GM18867 (cell line): Measurements from ENCODE around the gene LRRC23.
A peak's percentile ranks its signal among the peaks of the same experiment; 100 is the strongest.

Experiments
- ATAC-seq: cut with Tn5 transposase; IDR thresholded peaks from one replicate; pipeline ENCODE4 v1.9.1; 2021; ENCODE audit warnings: mild to moderate bottlenecking, moderate library complexity; ENCODE audit not compliant: unreplicated experiment

Gene LRRC23

DNA sequence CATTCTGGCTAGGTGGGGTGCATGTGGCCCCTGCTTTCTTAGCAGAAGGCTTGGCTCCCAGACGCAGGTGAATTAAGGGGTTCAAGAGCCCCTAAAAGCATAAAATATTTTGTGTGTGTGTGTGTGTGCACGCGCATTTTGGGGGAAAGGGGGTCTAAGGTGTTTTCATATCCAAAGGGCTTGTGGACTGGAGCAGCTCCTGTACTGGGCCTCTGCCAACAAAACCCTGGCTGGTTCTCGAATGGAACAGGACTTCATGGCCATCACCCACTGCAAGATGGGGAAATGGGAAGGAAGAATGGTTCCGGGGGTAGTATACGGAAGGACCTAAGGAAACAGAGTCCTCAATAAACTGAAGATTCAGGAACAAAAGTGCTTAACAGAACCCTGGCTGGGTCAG, 19.2 kb downstream of the LRRC23 start:
- ATAC-seq, result no peak

DNA sequence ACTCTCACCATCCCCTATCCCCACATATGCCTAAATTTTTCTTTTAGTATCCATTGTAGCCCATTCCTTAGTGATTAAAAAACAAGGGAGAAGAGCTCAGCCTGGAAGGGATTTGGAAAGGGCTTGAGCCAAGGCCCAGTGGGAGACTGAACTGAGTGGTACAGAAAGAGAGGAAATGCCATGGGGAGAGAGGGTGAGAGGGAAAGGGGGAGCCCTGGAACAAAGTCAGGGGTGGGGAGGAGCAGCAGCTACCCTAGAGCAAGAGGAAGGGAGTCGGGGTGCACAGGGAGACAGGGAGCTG, 20.6 kb downstream of the LRRC23 start:
- ATAC-seq, result no peak

DNA sequence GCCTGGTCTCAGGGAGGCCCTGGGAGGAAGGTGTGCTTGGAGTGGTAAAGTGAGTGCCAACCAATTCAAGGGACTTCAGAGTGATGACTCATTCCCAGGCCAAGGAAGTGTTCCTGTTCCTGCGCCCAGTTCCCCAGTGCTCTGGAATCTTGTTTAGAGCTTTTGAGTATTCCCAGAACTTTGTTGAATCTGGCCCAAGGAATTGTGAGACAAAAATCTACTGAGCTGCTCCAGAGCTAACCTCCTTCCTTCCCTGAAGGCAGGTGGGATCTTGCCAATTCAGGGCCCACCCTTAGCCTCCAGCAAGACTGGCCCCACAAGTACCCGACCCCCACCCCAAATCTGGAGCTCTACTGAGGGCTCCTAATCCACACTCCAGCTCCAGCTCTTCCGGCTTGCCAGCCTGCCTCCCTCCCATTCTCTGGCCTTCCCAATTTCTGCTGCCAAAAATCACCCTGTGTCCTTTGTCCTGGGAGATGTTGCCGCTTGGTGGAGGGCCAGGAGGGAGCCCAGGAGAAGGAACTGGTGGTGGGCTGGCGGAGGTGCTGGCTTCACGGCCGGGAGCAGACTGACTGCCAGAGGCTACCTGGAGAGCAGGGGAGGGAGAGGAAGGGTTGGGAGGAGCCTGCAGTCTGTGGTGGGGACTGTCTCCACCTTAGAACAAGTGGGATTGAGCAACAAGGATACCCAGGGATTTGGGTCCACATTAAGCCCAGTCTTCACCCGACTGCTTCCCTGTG, 21.1 kb downstream of the LRRC23 start:
- no peak for ATAC-seq

DNA sequence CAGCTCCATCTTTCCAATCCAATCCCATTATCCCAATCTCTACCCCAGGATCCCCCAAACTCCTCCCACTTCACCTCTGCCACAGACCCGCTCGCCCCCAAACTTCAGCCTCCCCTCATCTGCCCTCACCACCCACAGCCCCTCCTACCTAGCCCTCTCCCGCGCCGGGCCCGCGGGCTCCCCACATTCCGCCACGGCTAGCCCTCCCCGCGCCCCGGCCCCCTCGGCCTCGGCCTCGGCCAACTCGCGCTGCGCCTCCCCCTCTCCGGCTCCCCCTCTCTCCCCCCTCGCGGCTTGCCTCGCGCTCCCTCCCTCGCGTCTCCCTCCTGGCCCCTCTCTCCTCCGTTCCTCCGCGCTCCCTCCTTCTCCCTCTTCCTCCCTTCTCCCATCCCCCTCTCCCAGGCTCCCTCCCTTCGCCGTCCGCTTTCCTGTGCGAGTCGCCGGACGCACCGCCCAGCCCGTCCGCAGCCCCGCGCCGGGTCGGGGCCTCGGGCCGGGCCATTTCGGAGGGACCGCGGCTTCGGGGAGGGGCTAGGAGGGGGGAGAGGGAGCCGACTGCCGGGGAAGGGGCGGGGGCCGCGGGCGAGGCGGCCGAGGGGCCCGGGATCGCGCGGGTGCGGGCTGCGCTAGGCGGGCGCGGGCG, 22.9 kb downstream of the LRRC23 start, which contains the start of gene ATN1:
Gene ATN1, plus strand, starts transcription at position 581 of the 643 bp plus-strand sequence. CDS start 6,043 bp downstream, outside the sequence.
- no peak for ATAC-seq

DNA sequence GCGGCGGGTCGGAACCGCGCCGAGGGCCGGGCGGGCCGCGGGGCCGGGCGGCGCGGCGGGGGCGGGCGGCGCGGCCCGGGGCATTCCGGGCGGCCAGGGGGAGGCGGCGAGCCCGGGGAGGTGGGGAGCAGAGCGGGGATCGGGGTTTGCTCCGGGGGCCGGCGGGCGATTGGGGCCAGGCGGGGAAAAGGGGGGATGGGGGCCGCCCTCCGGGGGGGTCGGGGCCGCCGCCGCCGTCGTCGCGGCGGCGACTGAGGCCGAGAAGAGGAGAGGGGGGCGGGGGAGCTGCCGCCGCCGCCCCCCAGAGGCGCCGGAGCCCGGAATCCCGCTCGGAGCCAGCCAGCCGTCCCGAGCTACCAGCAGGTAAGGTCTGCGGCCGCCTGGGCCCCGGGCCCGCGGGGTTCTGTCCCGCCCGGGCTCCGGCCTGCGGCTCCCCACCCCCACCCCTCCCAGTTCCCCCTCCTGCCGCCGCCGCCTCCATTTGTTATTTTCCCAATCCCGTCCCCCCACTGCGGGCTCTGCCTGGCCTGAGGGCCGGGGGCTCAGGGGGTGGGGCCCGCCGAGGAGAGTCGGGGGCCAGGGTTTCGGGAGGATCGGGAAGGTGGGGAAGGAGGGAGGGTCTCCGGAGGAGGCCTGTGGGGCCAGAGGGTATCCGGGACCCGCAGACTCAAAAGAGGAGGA, 23.5 kb downstream of the LRRC23 start:
- no peak for ATAC-seq

DNA sequence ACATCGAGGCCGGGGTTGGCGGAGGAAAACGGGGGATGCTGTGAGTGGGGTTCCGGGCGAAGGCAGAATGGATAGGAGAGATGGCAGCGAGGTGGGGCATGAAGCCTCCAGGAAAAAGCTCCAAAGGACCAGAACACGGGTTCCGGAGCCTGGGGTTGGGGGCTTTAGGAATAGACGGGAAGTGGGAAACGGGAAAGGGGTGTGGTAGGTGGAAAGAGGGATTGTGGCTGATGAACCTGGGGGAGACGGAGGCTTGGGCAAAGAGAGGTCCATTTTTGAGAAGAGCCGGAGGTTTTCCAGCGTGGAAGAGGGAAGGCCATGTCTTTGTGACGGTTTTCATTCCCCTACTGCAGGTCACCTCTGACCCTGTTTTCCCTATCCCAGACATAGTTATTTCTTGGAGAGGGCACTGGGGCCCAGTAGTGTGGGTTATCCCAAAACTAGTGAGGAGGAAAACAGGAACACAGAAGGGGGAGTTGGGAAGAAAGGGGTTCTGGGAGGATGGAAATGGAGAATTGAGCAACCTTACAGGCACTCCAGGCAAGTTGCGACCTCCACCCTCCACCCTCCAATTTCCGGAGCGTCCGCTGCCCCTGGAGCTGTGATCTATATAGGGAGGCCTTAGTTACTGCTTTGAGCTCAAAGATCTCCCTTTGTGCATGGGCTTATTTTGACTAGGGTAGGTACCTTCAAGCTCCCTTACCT, 24.2 kb downstream of the LRRC23 start:
- no peak for ATAC-seq

DNA sequence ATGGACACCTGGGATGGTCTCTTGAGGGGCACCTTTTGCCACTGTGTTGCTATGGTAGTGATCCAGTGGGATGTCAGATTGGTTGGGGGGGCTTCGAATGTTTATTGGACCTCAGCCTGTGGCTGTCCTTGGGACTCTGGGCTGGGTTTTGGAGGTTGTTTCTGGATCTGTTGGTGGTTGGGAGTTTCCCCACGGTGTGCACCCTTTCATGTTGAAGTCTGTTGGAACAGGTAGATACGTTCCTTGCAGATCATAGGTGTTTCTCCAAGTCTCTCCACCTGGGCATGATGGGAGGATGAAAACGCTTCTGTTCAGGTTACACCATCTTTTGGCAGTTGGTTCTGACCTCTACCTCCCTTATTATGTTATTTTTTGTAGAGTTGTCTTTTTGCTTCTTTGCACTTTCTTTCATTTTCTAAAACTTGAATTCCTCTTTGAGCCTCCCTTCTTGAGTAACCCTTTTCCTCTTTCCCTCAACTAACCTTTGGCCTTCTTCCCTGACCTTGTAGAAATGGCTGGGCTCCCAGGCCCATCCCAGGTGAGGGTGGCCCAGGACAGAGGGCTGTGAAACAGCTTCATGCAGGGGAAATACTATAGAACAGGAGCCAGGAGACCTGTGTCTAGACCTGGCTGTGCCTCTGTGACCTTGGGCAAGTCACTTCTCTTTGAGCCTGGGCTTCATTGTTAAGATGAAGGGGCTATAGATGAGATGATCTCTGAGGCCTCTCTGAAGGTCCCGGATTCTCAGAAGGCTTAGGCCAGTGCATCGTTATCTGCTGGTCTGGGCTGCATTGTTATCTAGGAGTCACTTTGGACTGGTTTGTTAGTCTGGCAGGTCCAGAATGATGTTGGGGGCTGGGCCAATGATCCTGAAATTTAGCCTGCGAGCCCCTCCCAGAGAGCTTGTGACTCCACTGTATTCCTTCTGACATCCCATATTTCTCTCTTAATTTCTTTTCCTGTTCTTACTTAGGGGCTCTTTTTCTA, 25.1 kb downstream of the LRRC23 start:
- no peak for ATAC-seq

DNA sequence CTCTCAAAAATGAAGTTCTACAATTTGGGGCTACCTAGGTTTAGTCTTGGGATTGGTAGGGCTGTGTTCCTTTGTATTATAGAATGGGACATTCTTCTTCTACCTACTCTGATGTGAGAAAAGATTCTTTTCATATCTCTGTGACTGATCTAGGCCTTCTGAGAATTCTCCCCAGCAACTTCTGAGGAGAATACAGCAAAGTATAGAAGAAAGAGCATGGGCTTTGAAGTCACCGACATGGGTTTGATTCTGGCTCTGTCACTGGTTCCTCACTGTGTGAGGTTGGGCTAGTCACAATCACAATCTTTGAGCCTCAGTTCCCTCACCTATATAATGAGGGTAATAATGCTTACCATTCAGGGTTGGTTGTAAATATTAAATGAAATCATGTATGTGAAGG, 28.1 kb downstream of the LRRC23 start:
- ATAC-seq, result no peak

DNA sequence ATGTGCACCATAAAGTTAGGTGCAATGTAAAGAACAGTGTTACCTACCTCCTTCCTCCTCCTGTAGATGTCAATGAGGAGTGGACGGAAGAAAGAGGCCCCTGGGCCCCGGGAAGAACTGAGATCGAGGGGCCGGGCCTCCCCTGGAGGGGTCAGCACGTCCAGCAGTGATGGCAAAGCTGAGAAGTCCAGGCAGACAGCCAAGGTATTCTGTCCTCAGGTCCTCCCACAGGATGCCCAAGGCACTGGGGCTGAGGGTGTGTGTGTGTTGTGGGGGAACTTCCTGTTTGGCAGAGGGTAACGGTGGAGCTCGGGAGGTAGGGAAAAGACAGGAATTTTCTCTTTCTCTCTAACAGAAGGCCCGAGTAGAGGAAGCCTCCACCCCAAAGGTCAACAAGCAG, 29.5 kb downstream of the LRRC23 start:
- ATAC-seq, result no peak

DNA sequence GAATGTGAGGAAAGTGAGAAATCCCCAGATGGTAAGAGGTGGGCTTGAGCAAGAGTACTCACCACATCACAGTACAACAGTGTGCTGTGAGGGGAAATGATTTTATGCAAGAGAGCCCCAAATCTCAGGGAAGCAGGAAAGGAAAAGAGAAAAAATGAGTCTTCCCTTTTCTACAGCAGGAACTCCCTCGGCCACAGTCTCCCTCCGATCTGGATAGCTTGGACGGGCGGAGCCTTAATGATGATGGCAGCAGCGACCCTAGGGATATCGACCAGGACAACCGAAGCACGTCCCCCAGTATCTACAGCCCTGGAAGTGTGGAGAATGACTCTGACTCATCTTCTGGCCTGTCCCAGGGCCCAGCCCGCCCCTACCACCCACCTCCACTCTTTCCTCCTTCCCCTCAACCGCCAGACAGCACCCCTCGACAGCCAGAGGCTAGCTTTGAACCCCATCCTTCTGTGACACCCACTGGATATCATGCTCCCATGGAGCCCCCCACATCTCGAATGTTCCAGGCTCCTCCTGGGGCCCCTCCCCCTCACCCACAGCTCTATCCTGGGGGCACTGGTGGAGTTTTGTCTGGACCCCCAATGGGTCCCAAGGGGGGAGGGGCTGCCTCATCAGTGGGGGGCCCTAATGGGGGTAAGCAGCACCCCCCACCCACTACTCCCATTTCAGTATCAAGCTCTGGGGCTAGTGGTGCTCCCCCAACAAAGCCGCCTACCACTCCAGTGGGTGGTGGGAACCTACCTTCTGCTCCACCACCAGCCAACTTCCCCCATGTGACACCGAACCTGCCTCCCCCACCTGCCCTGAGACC, 31.0 kb downstream of the LRRC23 start:
- ATAC-seq, result no peak

DNA sequence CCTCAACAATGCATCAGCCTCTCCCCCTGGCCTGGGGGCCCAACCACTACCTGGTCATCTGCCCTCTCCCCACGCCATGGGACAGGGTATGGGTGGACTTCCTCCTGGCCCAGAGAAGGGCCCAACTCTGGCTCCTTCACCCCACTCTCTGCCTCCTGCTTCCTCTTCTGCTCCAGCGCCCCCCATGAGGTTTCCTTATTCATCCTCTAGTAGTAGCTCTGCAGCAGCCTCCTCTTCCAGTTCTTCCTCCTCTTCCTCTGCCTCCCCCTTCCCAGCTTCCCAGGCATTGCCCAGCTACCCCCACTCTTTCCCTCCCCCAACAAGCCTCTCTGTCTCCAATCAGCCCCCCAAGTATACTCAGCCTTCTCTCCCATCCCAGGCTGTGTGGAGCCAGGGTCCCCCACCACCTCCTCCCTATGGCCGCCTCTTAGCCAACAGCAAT, 31.6 kb downstream of the LRRC23 start:
- ATAC-seq, result no peak

DNA sequence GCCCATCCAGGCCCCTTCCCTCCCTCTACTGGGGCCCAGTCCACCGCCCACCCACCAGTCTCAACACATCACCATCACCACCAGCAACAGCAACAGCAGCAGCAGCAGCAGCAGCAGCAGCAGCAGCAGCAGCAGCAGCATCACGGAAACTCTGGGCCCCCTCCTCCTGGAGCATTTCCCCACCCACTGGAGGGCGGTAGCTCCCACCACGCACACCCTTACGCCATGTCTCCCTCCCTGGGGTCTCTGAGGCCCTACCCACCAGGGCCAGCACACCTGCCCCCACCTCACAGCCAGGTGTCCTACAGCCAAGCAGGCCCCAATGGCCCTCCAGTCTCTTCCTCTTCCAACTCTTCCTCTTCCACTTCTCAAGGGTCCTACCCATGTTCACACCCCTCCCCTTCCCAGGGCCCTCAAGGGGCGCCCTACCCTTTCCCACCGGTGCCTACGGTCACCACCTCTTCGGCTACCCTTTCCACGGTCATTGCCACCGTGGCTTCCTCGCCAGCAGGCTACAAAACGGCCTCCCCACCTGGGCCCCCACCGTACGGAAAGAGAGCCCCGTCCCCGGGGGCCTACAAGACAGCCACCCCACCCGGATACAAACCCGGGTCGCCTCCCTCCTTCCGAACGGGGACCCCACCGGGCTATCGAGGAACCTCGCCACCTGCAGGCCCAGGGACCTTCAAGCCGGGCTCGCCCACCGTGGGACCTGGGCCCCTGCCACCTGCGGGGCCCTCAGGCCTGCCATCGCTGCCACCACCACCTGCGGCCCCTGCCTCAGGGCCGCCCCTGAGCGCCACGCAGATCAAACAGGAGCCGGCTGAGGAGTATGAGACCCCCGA, 32.2 kb downstream of the LRRC23 start:
- ATAC-seq, result no peak

DNA sequence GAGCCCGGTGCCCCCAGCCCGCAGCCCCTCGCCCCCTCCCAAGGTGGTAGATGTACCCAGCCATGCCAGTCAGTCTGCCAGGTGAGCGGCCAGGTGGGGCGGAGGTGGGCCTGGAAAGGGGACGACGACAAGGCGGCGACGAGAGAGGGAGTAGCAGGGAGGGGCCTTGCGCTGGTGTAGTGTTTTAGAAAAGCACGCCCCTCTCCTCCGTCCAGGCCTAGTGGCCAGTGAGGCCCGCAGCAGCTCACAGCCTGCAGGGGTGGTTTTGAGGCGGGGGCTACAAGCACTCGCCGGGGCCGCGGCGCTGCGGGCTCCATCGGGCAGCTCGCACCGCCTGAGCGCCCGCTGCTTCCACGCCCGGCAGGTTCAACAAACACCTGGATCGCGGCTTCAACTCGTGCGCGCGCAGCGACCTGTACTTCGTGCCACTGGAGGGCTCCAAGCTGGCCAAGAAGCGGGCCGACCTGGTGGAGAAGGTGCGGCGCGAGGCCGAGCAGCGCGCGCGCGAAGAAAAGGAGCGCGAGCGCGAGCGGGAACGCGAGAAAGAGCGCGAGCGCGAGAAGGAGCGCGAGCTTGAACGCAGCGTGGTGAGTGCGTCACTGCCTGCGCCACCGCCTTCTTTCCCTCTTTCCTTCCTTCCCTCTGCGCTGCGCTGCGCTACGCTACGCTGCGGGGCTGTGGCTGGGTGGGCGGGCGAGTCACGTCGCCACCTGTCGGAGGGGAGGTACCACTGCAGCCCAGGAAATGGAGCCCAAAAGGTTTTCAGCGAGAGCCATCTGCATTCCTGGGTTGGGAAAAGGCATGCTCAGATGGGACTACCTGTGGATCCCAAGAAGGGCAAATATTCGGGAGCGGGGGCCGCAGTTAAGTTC, 33.1 kb downstream of the LRRC23 start:
- peak; percentile 81 for ATAC-seq

DNA sequence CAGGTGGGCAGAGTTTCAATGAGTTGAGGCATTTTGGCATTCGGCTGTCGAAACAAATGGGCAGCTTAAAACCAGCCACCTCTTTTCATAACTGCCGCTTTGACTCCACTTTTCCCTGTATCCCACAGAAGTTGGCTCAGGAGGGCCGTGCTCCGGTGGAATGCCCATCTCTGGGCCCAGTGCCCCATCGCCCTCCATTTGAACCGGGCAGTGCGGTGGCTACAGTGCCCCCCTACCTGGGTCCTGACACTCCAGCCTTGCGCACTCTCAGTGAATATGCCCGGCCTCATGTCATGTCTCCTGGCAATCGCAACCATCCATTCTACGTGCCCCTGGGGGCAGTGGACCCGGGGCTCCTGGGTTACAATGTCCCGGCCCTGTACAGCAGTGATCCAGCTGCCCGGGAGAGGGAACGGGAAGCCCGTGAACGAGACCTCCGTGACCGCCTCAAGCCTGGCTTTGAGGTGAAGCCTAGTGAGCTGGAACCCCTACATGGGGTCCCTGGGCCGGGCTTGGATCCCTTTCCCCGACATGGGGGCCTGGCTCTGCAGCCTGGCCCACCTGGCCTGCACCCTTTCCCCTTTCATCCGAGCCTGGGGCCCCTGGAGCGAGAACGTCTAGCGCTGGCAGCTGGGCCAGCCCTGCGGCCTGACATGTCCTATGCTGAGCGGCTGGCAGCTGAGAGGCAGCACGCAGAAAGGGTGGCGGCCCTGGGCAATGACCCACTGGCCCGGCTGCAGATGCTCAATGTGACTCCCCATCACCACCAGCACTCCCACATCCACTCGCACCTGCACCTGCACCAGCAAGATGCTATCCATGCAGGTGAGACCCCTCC, 34.0 kb downstream of the LRRC23 start:
- ATAC-seq, result no peak

DNA sequence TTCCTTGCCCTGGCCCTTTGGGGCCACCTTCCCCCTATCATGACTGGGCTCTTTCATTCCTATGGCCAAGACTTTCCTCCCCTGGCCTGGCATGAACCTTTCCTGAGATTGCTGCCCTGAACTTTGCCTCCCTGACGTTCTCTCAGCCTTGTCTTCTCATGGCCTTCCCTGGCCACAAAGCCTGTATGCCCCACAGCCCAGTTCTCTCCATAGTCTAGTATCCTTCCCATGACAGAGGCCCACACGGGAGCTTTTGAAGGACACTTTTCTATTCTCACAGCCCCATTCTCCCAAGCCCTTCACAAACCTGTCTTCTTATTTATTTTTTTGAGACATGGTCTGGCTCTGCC, 34.5 kb downstream of the LRRC23 start:
- ATAC-seq, result no peak

DNA sequence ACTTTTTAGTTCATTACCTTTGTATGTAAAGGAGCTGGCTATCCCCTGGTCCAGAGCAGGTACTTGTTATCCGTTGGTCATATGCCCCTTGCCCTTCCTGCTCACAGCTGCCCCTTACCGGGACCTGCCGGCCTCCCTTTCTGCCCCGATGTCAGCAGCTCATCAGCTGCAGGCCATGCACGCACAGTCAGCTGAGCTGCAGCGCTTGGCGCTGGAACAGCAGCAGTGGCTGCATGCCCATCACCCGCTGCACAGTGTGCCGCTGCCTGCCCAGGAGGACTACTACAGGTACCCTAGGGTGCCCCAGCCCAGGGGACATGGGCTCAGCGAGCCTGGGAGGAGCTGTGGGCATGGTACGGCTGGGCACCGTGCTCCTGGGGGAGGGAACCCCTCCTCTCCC, 36.6 kb downstream of the LRRC23 start:
- no peak for ATAC-seq

DNA sequence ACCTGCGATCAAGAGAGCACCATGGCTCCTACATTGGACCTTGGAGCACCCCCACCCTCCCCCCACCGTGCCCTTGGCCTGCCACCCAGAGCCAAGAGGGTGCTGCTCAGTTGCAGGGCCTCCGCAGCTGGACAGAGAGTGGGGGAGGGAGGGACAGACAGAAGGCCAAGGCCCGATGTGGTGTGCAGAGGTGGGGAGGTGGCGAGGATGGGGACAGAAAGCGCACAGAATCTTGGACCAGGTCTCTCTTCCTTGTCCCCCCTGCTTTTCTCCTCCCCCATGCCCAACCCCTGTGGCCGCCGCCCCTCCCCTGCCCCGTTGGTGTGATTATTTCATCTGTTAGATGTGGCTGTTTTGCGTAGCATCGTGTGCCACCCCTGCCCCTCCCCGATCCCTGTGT, 37.2 kb downstream of the LRRC23 start:
- no peak for ATAC-seq
